ENCODE measurements around the gene ACOT13.
"Not testable (repeated sequence)": the region's sequence is repeated elsewhere in the genome, so short reads cannot be mapped to it uniquely, and the experiment has no call there.

DNA sequence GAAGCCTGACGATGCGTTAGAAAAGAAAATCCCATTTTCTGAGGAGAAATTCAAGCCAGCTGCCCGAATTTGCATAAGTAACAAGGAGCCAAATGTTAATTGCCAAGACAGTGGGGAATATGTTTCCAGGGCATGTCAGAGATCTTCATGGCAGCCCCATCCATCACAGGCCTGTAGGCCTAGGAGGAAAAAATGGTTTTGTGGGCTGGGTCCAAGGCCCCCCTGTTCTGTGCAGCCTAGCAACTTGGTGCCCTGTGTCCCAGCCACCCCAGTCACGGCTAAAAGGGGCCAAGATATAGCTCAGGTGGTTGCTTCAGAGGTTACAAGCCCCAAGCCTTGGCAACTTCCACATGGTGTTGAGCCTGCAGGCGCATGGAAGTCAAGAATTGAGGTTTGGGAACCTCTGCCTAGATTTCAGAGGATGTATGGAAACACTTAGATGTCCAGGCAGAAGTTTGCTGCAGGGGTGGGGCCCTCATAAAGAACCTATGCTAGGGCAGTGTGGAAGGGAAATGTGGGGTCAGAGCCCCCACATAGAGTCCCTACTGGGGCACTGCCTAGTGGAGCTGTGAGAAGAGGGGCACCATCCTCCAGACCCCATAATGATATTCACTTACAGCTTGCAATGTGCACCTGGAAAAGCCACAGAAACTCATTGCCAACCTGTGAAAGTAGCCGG lies 64.7 kb downstream of the ACOT13 start:
- TF ChIP-seq MAX (IDR thresholded peaks at IDR 0.05); POLR2AphosphoS5 (IDR thresholded peaks at IDR 0.05; ENCODE audit: low read depth, low read length); CTCF (IDR thresholded peaks at IDR 0.05 in 2 of 3, conservative IDR thresholded peaks at IDR 0.05 in 1 of 3; ENCODE audit: borderline replicate concordance in 1 of 3, insufficient read depth in 1 of 3, low read depth in 2 of 3, low read length in 2 of 3); CEBPB (IDR thresholded peaks at IDR 0.05; ENCODE audit: low read depth); SP1 (IDR thresholded peaks at IDR 0.05; ENCODE audit: low read depth); ZNF274 (IDR thresholded peaks at IDR 0.05; ENCODE audit: low read depth, low read length); EZH2 (IDR thresholded peaks at IDR 0.05); SRF (IDR thresholded peaks at IDR 0.05; ENCODE audit: low read depth); EGR1 (IDR thresholded peaks at IDR 0.05; ENCODE audit: low read depth); CBX3 (IDR thresholded peaks at IDR 0.05; ENCODE audit: low read depth); POLR2A (IDR thresholded peaks at IDR 0.05; ENCODE audit: borderline replicate concordance, extremely low read depth, insufficient read depth, insufficient read length); TCF7L2 (IDR thresholded peaks at IDR 0.05; ENCODE audit: borderline replicate concordance, extremely low read depth, insufficient read depth, insufficient read length); YY1 (IDR thresholded peaks at IDR 0.05; ENCODE audit: extremely low read depth, insufficient replicate concordance, low read depth, low read length); RAD21 (IDR thresholded peaks at IDR 0.05; ENCODE audit: low read depth): not testable (repeated sequence)
